Ectodermal cell (in vitro differentiated cells): Measurements from ENCODE around the gene RSPH10B. TPM values are rescaled to one million over a fixed set of nuclear protein-coding genes. Genes with fewer than 3 reads are reported as not detected.
"Not testable (repeated sequence)": the region's sequence is repeated elsewhere in the genome, so short reads cannot be mapped to it uniquely, and the experiment has no call there.

Experiments used
- H3K27ac ChIP-seq: 2 replicates; pipeline ENCODE4 v1.7.0; 2013; ENCODE audit warnings: mild to moderate bottlenecking, low read depth, low read length; ENCODE audit not compliant: insufficient read depth, poor library complexity, severe bottlenecking
- H3K27me3 ChIP-seq: 2 replicates; pipeline ENCODE4 v1.7.0; 2013; ENCODE audit warnings: mild to moderate bottlenecking, low read length; ENCODE audit not compliant: insufficient read depth, control insufficient read depth, poor library complexity, severe bottlenecking
- H3K36me3 ChIP-seq: one replicate; pipeline ENCODE4 v1.7.0; 2013; ENCODE audit warnings: low read length; ENCODE audit not compliant: control insufficient read depth, insufficient read depth
- H3K4me1 ChIP-seq: one replicate; pipeline ENCODE4 v1.7.0; 2013; ENCODE audit warnings: low read length; ENCODE audit not compliant: control insufficient read depth, insufficient read depth
- H3K4me3 ChIP-seq: 2 replicates; pipeline ENCODE4 v1.7.0; 2013; ENCODE audit warnings: low read depth, low read length, control low read depth; ENCODE audit not compliant: insufficient read depth
- H3K9me3 ChIP-seq: 2 replicates; pipeline ENCODE4 v1.7.0; 2013; ENCODE audit warnings: mild to moderate bottlenecking, low read length, moderate library complexity; ENCODE audit not compliant: control insufficient read depth
- whole genome bisulfite sequencing, 2 experiments: methylation state at CpG; one replicate each; pipeline ENCODE4 v1.1.7; 2013; ENCODE audit warnings: missing lambda C conversion rate in 2 of 2; 5-methylcytosine and 5-hydroxymethylcytosine counted together
- polyA plus RNA-seq, 4 experiments: library from polyadenylated mRNA; stranded (reverse); fragments of 50-300 nt; gene quantifications; one replicate each; pipeline ENCODE4 v1.2.3, GENCODE V29; 2013

RSPH10B gene
- not detected for polyA plus RNA-seq (2013, experiment 1 of 4)
- 0.27 TPM for polyA plus RNA-seq (2013, experiment 2 of 4)
- 0.85 TPM for polyA plus RNA-seq (2013, experiment 3 of 4)
- polyA plus RNA-seq (2013, experiment 4 of 4) = 0.69 TPM

DNA sequence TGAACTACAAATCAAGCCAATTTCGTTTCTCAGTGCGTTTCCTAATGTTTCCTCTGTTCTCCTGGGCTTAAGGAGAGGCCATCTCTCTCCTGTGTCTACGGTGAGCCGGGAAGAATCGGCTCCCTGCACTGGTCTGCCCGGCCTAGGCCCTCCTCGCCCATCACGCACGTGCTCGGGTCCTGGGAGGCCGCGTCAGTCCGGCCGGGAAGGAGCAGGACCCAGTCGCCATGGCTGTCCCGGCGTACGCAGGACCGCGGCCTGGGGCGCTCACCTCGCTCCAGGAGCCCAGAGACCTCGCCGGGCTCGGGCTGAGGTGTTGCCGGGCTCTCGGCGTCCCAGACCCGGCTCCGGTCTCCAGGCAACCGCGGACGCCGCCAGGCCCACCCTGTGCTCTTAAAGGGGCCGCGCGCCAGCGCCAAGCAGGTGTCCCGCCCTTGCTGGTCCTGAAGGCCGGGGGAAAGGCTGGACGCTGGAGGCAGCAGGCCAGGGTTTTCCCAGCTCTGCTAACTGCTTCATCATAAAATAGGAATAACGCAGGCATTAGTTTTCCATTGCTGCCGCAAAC, at the start of gene RSPH10B:
TSS of gene RSPH10B (minus strand) at position 343 of the 565 bp plus-strand sequence. CDS start 3,573 bp downstream, outside the sequence.
- H3K27me3 ChIP-seq, H3K27ac ChIP-seq, H3K36me3 ChIP-seq, H3K9me3 ChIP-seq, H3K4me1 ChIP-seq, H3K4me3 ChIP-seq: not testable (repeated sequence)
- 0 to 1% methylated on average over 5 to 10 of the region's 43 CpGs for WGBS, 2 experiments

DNA sequence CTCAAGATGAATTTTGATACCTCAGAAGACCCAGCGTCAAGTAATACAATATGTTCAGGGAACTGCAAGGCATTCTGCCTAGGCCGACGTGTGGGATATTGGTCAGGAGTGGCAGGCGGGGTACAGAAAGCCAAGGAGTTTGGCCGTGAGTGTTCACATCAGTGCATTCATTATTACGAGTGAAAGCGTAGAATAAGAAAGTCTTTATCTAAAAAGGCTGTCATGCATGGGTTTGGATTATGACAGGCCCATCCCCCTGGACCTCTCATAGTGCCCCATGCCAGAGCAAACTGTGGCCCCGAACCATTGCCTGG, 46.1 kb upstream of the RSPH10B start:
- Histone ChIP-seq H3K27ac (no peak overlapping the region), H3K27me3 (no peaks in the 10 kb centered on the region), H3K4me1 (no peaks in the 10 kb centered on the region), H3K4me3 (no peak overlapping the region), H3K9me3 (no peaks in the 10 kb centered on the region), H3K36me3 (peaks cover 50% of the 10 kb centered on the region)
- 95 to 98% methylated on average over 8 of the region's 8 CpGs for WGBS, 2 experiments

DNA sequence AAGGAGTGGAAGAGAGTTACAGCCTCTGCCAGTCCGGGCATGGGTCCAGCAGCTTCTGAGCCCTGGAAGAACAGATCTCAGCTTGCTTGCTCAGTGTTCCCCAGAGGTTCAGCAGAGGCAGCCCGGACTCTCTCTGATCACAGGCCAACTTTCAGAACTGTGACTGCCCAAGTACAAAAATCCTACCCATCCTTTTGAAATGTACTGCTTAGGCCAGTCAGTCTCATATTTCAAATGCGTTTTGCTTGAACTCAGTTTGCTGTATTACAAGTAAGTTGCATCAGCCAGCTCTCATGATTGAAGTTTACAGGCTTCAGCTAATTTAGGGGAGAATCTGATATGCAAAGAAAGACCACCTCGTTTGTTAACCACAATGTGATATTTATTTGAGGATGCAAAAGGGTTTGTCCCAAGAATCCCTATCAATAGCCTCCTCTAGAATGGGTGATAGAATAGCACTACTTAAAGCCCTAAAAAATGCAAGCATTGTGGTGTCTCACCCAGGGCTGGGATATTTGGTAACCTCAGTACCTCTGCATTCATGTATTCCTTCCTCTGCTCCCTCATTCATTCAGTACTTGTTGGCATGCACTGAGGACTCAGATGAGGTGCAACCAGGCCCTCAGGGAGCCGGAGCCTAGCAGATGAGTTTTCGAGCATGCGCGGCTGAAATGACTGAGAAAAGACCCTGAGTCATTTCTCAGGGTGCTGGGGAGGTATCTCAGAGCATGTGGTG, 45.6 kb upstream of the RSPH10B start:
- H3K9me3 ChIP-seq = no peaks in the 10 kb centered on the region
- 95 to 98% methylated on average over 8 of the region's 8 CpGs for WGBS, 2 experiments
- H3K36me3 ChIP-seq = peaks cover 46% of the 10 kb centered on the region
- no peaks in the 10 kb centered on the region for H3K4me1 ChIP-seq
- no peak overlapping the region for H3K27ac ChIP-seq
- no peaks in the 10 kb centered on the region for H3K27me3 ChIP-seq
- H3K4me3 ChIP-seq = no peak overlapping the region

DNA sequence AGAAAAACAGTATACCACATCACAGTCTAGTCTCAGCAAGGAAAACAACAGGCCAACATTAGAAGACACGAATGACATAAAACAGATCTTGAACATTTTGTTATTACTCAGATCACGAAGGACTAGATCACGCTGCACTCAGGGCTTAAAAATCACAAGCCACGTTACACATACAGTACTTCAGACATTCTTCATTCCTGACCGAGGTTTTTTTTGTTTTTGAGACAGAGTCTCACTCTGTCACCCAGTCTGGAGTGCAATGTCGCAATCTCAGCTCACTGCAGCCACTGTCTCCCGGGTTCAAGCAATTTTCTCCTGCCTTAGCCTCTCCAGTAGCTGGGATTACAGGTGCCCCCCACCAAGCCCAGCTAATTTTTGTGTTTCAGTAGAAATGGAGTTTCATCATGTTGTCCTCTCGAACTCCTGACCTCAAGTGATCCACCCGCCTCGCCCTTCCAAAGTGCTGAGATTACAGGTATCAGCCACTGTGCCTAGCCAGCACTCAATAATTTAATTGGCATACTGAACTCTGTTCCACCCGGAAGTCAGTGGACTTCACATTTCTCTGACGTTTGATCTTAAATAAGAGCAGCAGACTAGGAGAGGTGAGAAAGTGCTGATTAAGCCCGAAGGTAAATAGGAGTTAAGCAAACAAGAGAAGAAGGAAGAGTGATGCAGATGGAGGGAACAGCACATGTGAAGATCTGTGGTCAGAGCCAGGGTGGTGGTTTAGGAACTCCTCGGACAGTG, 42.0 kb upstream of the RSPH10B start:
- WGBS, 2 experiments = 92 to 94% methylated on average over 14 of the region's 14 CpGs
- no peak overlapping the region for H3K27ac ChIP-seq

DNA sequence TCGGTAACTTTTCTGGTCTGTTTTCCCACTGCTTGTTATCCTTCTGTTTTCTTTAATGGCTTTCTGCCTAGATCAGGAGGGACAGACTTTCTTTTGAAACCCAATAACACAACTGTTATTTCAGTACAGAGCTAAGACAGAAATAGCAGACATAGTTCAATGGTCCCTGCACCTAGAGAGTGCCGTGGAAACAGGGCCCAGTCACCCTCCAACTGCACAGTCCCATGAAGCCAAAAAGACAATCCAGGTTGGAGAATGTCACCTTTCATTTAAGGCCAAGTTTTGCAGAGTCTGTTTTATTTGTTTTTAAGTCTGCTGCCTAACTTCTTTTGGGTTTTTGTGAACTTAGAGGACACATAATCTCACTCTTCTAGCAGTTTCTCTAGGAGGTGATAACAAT, 41.1 kb upstream of the RSPH10B start:
- no peaks in the 10 kb centered on the region for H3K4me1 ChIP-seq
- H3K27me3 ChIP-seq = no peaks in the 10 kb centered on the region
- no peak overlapping the region for H3K27ac ChIP-seq
- no peak overlapping the region for H3K4me3 ChIP-seq
- peaks cover 16% of the 10 kb centered on the region for H3K36me3 ChIP-seq
- no peaks in the 10 kb centered on the region for H3K9me3 ChIP-seq
- WGBS, 2 experiments = 96% methylated on average over 2 of the region's 2 CpGs

More for the DNA sequence above, 42.0 kb upstream of the RSPH10B start:
- Histone ChIP-seq H3K4me3 (no peak overlapping the region), H3K36me3 (peaks cover 23% of the 10 kb centered on the region), H3K9me3 (no peaks in the 10 kb centered on the region), H3K4me1 (no peaks in the 10 kb centered on the region), H3K27me3 (no peaks in the 10 kb centered on the region)

DNA sequence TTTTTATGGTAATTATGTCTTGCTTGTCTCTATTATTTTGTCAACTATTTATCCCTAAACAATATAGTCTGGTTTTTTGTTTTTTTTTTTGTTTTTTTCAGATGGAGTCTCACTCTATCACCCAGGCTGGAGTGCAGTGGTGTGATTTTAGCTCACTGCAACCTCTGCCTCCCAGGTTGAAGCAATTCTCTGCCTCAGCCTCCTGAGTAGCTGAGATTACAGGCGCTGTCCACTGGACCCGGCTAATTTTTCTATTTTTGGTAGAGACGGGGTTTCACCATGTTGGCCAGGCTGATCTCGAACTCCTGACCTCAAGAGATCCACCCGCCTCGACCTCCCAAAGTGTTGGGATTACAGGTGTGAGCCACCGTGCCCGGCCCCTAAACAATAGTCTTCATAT, 39.9 kb upstream of the RSPH10B start:
- H3K4me3 ChIP-seq = peak overlapping the region; percentile 70
- not testable (repeated sequence) for H3K27me3 ChIP-seq, H3K9me3 ChIP-seq, H3K4me1 ChIP-seq, H3K36me3 ChIP-seq, H3K27ac ChIP-seq
- WGBS, 2 experiments = 87 to 97% methylated on average over 8 of the region's 8 CpGs

DNA sequence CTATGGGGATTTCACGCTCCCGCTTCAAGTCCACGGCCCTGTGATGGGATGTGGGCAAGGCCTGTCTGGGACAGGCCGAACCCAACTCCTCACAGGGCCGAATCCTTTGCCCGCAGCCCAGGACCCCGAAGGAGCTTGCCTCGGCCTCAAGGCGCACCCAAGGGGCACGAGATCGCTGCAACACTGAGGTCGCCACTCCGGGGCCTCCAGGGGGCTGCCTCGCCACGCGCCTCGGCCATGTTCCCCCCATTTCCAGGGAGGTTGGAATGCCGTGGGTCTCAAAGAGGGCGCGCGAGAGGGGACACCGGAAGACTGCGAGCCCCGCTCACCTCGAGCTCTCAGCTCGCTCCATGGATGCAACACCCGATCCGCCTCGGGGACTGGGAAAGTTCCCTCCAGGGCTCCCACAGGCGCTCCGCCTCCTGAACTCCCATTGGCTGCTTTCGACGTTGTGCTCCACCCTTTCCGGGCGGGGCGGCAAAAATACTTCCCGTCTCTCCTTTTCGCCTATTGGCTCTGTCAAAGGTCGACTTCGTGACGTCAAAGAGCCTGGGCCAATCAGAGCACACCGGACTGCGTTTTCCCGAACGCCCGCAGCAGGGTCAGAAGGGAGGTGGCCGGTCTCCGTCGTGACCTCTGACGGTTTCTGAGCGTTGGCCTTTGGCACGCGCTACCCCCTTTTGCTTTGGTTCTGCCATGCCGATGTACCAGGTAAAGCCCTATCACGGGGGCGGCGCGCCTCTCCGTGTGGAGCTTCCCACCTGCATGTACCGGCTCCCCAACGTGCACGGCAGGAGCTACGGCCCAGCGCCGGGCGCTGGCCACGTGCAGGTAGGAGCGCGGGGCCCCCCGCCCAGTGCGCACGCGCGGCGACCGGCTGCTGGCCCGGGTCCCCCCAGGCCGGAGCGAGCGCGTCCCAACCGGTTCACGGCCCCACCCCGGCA, 38.5 kb upstream of the RSPH10B start, which contains the start of the genes AIMP2 and PMS2:
TSS of gene AIMP2 (plus strand) at position 605 of the 944 bp plus-strand sequence. CDS start at position 697, 92 bp downstream.
TSS of gene PMS2 (minus strand) at position 382 of the 944 bp plus-strand sequence. CDS start at position 352, 30 bp downstream.
- Histone ChIP-seq H3K27me3 (no peaks in the 10 kb centered on the region), H3K27ac (peak within 1 kb of the TSS; percentile 98), H3K4me3 (peak within 1 kb of the TSS; percentile 70), H3K36me3 (peaks cover 5% of the 10 kb centered on the region), H3K9me3 (no peaks in the 10 kb centered on the region), H3K4me1 (no peaks in the 10 kb centered on the region)
- 0% methylated on average over 84 of the region's 84 CpGs for WGBS, 2 experiments

DNA sequence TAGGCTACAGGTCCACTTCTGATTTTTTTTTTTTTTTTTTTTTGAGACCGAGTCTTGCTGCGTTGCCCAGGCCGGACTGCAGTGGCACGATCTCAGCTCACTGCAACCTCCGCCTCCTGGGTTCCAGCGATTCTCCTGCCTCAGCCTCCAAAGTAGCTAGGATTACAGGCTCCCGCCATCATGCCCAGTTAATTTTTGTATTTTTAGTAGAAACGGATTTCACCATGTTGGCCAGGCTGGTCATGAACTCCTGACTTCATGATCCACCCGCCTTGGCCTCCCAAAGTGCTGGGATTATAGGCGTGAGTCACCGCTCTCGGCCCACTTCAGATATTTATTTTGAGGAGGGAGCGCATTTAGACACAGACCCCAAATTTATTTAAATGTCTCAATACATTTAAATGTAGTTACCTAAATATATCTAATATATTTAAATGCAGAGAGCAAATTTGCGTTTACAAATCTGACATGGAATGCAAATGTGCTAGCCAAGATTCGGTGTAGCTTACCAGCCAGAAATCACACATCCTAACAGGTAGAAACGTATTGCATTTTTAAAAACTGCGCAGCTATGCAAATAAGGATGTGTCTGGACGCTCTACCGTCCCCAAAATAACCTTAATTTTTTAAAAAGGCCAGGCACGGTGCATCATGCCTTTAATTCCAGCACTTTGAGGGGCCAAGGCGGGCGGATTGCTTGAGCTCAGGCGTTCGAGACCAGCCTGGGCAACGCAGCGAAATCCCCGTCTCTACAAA, 37.5 kb upstream of the RSPH10B start:
- H3K27ac ChIP-seq, H3K27me3 ChIP-seq, H3K4me1 ChIP-seq, H3K36me3 ChIP-seq, H3K9me3 ChIP-seq: not testable (repeated sequence)
- WGBS, 2 experiments = 65 to 66% methylated on average over 21 to 24 of the region's 27 CpGs
- H3K4me3 ChIP-seq = peak overlapping the region; percentile 70

DNA sequence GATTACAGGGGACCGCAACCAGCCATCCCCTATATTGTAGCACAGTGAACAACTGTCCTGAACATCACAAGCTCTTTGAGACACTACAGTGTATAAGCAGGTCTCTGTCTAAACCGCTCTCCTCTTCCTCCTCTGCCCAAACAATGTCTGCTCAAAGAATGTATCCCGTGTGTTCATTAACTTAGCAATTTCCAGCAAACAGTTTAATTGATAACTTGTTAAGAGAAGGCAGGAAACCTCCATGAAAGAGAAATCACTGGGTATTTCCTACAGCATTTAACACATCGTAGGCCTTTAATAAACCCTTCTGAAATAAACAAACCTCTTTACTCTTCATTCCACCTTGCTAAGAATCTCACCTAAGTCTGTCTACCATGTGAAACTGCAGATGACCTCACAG, 36.9 kb upstream of the RSPH10B start:
- Histone ChIP-seq H3K27me3 (no peaks in the 10 kb centered on the region), H3K4me1 (no peaks in the 10 kb centered on the region), H3K4me3 (no peak overlapping the region), H3K27ac (no peak overlapping the region), H3K9me3 (no peaks in the 10 kb centered on the region), H3K36me3 (peaks cover under 1% of the 10 kb centered on the region)
- 96 to 99% methylated on average over 4 of the region's 4 CpGs for WGBS, 2 experiments
